GOT3 (cell line): ENCODE measurements around the gene HNRNPA1L2.
"Not testable (repeated sequence)": the region's sequence is repeated elsewhere in the genome, so short reads cannot be mapped to it uniquely, and the experiment has no call there.

Experiments
- DNase-seq: peaks from one replicate; lab custom pipeline; 2025; ENCODE audit warnings: mixed read lengths; lab: John Stamatoyannopoulos, UW

HNRNPA1L2 gene

GRCh38 chr13:52642131-52642530, at the start of gene HNRNPA1L2:
HNRNPA1L2 (plus strand) TSS chr13:52642431; CDS start chr13:52642493, 62 bp downstream.
- DNase-seq = no peak

DNA sequence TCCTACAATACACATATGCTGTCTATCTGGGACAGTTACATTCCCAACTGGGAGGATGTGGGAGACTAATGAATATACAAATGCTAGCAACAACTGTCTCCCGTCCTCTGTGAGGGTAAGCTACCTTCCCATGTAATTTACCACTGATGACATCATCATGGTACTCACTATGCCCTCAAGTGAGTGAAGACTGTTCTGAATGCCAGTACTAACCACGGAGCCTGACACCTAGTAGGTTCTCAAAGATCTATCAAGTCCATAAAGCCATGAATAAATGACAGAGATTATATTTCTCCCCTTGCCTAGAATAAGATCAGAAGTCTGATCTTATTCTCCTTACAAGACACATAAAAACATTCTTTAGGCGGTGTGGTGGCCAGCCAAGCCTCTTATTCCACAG, 49.1 kb upstream of the HNRNPA1L2 start:
- DNase-seq = not testable (repeated sequence)

GRCh38 chr13:52593812-52594211, 48.4 kb upstream of the HNRNPA1L2 start:
- DNase-seq = not testable (repeated sequence)

DNA sequence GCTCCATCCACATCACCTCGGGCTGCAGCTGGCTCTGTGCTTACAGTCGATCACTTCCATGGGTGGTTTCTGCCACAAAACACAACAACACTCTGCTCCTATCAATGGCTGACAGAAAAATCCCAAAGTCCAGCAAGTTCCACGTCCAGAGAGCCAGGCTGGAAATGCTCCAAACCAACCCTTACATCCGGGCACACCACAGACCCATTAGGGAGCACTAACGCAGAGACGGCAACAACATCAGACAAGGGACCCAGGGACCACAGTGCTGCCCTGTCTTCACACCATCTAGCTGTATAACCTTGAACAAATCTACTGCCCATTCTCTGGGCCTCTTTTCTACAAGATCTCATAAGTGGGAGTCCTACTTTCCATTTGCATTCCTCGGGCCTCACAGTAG, 47.9 kb upstream of the HNRNPA1L2 start:
- DNase-seq = not testable (repeated sequence)

DNA sequence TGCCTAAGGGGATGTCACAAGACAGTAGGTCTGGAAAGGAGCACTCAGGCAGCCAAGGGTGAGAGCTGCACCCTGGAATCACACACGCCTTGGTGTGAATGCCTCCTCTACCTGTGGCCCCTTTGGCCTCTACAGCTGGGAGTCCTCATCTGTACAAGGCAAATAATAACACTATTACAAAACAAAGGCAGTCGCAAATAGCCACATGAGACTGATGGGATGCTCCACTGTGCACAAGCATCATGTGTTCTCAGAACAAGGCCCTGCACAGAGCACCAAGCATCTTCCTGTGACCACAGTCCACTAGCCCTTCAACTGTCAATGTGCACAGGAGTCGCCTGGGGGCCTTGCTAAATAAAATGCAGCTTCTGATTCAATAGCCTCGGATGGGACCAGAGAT, 44.6 kb upstream of the HNRNPA1L2 start:
- no peak for DNase-seq

DNA sequence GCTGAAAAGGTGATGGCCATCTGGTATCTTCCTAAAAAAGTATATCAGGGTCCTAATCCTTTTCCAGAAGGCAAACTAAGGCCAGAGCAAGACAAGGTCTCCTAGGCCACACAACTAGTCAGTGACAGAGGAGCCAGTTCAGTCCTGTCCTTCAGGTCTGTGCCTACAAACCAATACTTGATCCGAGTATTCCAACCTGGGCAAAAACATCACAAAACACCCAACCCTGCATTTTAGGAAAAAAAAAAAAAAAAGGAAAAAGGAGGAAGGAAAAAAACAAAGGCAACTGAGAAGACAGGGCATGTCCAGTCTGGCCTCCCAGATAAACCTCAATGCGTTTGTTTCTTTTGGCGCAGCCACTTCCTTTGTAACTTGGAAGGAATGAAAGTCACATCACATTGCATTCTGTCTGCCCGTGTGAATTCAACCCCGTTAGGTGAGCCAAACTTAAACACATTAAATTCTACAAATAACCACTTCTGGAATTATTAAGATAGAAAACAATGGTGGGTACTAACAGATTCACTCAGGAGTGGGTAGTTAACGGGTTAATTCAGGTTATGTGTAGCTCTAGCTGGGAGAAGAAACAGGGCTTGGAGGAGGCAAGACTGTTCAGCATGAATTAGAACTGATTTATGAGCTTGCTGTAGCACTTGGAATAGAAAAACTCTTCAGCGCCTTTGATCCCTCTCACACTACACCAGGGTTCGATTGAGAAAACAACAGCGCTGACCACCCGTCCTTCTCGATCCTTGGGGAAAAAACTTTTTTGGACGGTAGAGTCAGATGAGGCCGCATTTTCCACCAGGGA, 43.0 kb upstream of the HNRNPA1L2 start:
- DNase-seq = no peak

GRCh38 chr13:52599848-52600603, 42.2 kb upstream of the HNRNPA1L2 start:
- no peak for DNase-seq

DNA sequence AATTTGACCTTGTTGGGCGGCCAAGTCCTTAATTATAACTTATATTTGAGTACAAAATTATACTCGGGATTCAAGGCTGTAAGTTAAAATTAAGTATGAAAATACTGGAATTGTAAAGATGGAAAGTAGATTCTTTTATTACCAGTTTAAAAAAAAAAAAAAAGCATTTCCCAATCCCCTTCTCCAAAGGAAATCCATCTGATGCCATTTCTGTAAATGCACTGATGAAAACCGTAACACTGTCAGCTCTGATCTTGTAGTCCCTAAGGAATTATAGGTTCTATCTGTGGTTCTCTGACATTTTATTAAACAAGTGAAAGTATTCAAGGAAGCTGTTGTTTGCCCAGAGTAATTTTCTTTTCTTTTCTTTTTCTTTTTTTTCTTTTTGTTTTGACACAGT, 41.6 kb upstream of the HNRNPA1L2 start:
- no peak for DNase-seq

DNA sequence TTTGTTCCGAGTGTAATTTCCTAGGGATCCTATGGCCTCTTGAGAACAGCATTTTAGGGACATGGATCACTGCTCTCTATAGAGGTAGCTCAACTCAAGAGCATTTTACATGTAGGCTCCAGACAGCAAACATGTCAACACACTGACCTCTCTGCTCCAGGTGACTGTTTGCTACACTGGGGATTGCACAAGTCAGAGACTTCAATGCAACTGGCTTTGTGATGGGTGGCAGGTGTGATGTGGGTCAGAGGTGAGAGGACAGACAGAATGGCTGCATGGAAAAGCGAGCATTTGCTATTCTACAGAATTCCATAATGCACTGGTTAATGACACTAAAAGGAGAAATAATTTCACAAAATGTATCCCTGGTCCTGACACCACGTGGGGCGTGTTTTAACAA, 38.9 kb upstream of the HNRNPA1L2 start:
- DNase-seq = not testable (repeated sequence)

GRCh38 chr13:52606126-52606525, 36.1 kb upstream of the HNRNPA1L2 start:
- DNase-seq = not testable (repeated sequence)

- not testable (repeated sequence) for DNase-seq
These were observed 35.4 kb upstream of the HNRNPA1L2 start for GRCh38 chr13:52606795-52607194.

- not testable (repeated sequence) for DNase-seq
These were observed 34.0 kb upstream of the HNRNPA1L2 start for GRCh38 chr13:52608184-52608583.

- not testable (repeated sequence) for DNase-seq
These were observed 33.1 kb upstream of the HNRNPA1L2 start for GRCh38 chr13:52609013-52609606.

GRCh38 chr13:52610158-52610557, 32.1 kb upstream of the HNRNPA1L2 start:
- DNase-seq = not testable (repeated sequence)

DNA sequence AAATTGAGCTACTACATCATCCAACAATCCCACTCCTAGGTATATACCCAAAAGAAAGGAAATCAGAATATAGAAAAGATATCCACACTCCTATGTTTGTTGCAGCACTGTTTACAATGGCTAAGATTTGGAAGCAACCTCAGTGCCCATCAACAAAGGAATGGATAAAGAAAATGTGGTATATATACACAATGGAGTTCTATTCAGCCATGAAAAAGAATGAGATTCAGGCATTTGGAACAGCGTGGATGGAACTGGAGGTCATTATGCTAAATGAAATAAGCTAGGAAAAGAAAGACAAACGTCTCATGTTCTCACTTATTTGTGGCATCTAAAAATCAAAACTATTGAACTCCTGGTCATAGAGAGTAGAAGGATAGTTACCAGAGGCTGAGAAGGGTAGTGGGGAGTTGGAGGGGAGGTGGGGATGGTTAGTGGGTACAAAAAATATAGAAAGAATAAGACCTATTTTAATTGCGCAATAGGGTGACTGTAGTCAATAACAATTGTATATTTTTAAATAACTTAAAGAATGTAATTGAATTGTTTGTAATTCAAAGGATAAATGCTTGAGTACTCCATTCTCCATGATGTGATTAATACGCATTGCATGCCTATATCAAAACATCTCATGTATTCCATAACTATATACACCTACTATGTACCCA, 27.0 kb upstream of the HNRNPA1L2 start:
- DNase-seq = no peak

- no peak for DNase-seq
These were observed 26.4 kb upstream of the HNRNPA1L2 start for GRCh38 chr13:52615812-52616211.

- DNase-seq = peak; percentile 41
These were observed 24.9 kb upstream of the HNRNPA1L2 start for GRCh38 chr13:52617070-52618060.

GRCh38 chr13:52631083-52631690, 11.0 kb upstream of the HNRNPA1L2 start:
- not testable (repeated sequence) for DNase-seq

- no peak for DNase-seq
These were observed 3.4 kb upstream of the HNRNPA1L2 start for GRCh38 chr13:52638666-52639328.

DNA sequence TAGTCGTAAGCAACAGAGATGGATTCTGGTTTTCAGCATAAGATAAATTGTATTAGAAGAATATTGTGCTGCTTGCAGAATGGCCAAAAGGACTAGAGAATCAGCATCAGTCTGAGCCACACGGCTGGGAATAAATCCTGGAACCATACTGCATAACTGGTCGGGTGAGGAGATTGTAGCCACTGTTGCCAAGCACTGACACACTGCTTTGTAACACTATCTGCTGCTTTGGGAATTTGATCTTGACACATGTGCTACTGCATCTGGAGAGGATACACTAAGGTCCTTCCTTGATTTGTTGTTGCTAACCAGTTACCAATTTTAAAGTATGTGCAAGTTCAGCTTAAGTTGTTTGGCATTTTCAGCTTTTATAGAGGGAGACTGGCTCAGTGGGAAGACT, 1.9 kb downstream of the HNRNPA1L2 start:
- DNase-seq = no peak
